ENCODE results near the gene CRACDL. TPM values are rescaled to one million over a fixed set of nuclear protein-coding genes. Genes with fewer than 3 reads are reported as not detected.

The CRACDL gene
- polyA plus RNA-seq, 1 experiment, result not detected

DNA sequence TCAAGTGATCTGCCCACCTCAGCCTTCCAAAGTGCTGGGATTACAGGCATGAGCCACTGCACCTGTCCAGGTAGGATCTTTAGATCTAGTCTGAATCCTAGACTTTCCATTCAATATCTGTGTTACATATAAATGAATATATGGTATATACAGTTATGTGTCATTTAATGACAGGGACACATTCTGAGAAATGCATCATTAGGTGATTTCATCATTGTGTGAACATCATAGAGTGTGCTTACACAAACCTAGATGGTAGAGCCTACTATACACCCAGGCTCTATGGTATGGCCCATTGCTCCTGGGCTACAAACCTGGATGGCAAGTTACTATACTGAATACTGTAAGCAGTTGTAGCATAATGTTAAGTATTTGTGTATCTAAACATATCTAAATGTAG lies 189.6 kb downstream of the CRACDL start:
- no peaks in the 10 kb centered on the region for H3K36me3 ChIP-seq (ENCODE audit: control insufficient read depth, insufficient read depth, low read length)
- ChIA-PET CTCF (no interaction called here), POLR2A (no interaction called here)
- H3K4me3 ChIP-seq (ENCODE audit: low read depth, low read length), result no peak overlapping the region
- H3K27me3 ChIP-seq (ENCODE audit: control insufficient read depth, insufficient read depth, low read length), result peaks cover 5% of the 10 kb centered on the region
- DNase-seq (ENCODE audit: low read depth), result no peak
- TF ChIP-seq CTCF (IDR thresholded peaks at IDR 0.05; ENCODE audit: insufficient read depth, low read depth, low read length), result no peak

- CTCF ChIA-PET, result no interaction called here
Measured at GRCh38 chr2:98744595-98744994, 191.4 kb downstream of the CRACDL start.

More at GRCh38 chr2:98744595-98744994, 191.4 kb downstream of the CRACDL start:
- DNase-seq (ENCODE audit: low read depth), result no peak
- no peak for TF ChIP-seq CTCF (IDR thresholded peaks at IDR 0.05; ENCODE audit: insufficient read depth, low read depth, low read length)
- POLR2A ChIA-PET, result no interaction called here
- peaks cover 3% of the 10 kb centered on the region for H3K27me3 ChIP-seq (ENCODE audit: control insufficient read depth, insufficient read depth, low read length)
- H3K4me3 ChIP-seq (ENCODE audit: low read depth, low read length), result no peak overlapping the region
- no peaks in the 10 kb centered on the region for H3K36me3 ChIP-seq (ENCODE audit: control insufficient read depth, insufficient read depth, low read length)

Small RNA genes within 50 kb of the gene (small RNA-seq; reads per million reads assigned to genes)
- gene RNU4-84P (ENCODE audit: insufficient read length, low read depth, low replicate concordance), result not detected
- not detected for gene RNU7-46P (ENCODE audit: insufficient read length, low read depth, low replicate concordance)

Other genes starting within 250 kb of the CRACDL start
- gene MGAT4A, start 205.1 kb downstream of the CRACDL start, polyA plus RNA-seq (2011; rRNA removed), result 0.06 TPM in 1 of 2 replicates, not detected in the other
- gene C2orf15, start 205.5 kb upstream of the CRACDL start, polyA plus RNA-seq (2011; rRNA removed), result not detected in 2 replicates
- 0.42 and 1.2 TPM in 2 replicates for gene TSGA10, start 218.7 kb upstream of the CRACDL start, polyA plus RNA-seq (2011; rRNA removed)
- gene LIPT1, start 218.7 kb upstream of the CRACDL start, polyA plus RNA-seq (2011; rRNA removed), result 2.4 and 3.8 TPM in 2 replicates
- 7.9 and 15.0 TPM in 2 replicates for gene MITD1, start 244.8 kb upstream of the CRACDL start, polyA plus RNA-seq (2011; rRNA removed)
- 14.0 and 24.1 TPM in 2 replicates for gene MRPL30, start 245.0 kb upstream of the CRACDL start, polyA plus RNA-seq (2011; rRNA removed)

Measured in BJ (cell line).